SJCRH30 (cell line): ENCODE results near the gene SCARB2. TPM values are rescaled to one million over a fixed set of nuclear protein-coding genes. Genes with fewer than 3 reads are reported as not detected.
A peak's percentile ranks its signal among the peaks of the same experiment; 100 is the strongest.

ENCODE experiments used
- DNase-seq, 2 experiments: peaks; one replicate each; pipeline ENCODE4 v3.0.0-alpha.2; 2015 to 2020
- H3K27ac ChIP-seq: fragments of 250-450 bp; sonication (Bioruptor Pico); 2 replicates; pipeline ENCODE4 v1.5.1; 2020; ENCODE audit warnings: mild to moderate bottlenecking, moderate library complexity
- H3K27me3 ChIP-seq: fragments of 250-450 bp; sonication (Bioruptor Pico); 2 replicates; pipeline ENCODE4 v1.5.1; 2020; ENCODE audit warnings: mild to moderate bottlenecking, moderate library complexity
- H3K36me3 ChIP-seq: fragments of 250-450 bp; sonication (Bioruptor Pico); 2 replicates; pipeline ENCODE4 v1.5.1; 2020; ENCODE audit warnings: mild to moderate bottlenecking, moderate library complexity
- H3K4me1 ChIP-seq: fragments of 250-450 bp; sonication (Bioruptor Pico); 2 replicates; pipeline ENCODE4 v1.5.1; 2020; ENCODE audit warnings: mild to moderate bottlenecking, moderate library complexity
- H3K4me3 ChIP-seq: fragments of 250-450 bp; sonication (Bioruptor Pico); 2 replicates; pipeline ENCODE4 v1.5.1; 2020; ENCODE audit warnings: mild to moderate bottlenecking, moderate library complexity
- H3K9me3 ChIP-seq: fragments of 250-450 bp; sonication (Bioruptor Pico); replicated peaks from 2 replicates; pipeline ENCODE4 v1.5.1; 2020; ENCODE audit warnings: mild to moderate bottlenecking, moderate library complexity
- total RNA-seq: library from RNA; depleted of rRNA; stranded (reverse); fragments of >200 nt; shearing (Covaris generic); gene quantifications from 2 replicates; pipeline ENCODE4 v1.2.3, GENCODE V29; 2014

The SCARB2 gene
- total RNA-seq, 1 experiment from 2014 or later: 99.4 TPM

DNA sequence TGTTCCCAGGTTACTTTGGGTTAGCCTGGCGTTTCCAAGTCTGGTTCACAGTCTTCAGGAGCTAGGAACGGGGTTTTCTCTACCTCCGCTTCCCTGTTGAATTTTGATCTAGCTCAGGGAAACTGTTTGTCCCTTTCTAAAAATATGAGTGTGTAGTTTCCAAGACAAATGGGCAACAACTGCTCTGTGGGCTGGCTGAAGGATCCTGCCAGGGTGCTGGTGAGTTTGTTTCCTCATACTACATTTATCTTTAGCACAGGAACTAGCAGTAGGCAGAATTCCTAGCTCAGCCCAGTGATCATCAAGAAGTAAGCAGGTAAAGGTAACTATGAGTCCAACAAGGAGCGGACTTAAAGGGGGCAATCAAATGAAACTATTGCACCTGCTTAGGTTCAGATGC, 24.6 kb upstream of the SCARB2 start:
- Histone ChIP-seq H3K27me3 (no peaks in the 10 kb centered on the region), H3K9me3 (peaks cover 5% of the 10 kb centered on the region; the same call in 1 of the 2 replicates), H3K36me3 (no peaks in the 10 kb centered on the region), H3K27ac (no peak overlapping the region), H3K4me1 (no peaks in the 10 kb centered on the region), H3K4me3 (no peak overlapping the region)
- no peak for DNase-seq

DNA sequence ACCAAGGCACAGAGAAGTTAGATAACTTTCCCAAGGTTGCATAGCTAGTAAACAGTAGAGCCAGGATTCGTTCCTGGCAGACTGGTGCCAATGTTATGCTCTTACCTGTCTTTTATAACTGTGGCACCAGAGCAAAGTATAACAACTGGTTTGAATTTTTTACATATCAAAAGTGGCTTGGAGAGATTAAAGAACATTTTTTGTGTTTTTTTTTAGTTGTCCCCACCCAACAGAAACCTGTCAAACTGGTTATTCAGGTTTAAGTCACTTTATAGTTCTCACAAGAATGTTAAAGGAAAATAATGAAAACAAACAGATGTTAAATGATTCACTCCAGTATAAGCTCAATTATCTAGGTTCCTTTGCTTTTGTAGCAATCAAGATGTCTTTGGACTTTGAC, 22.3 kb upstream of the SCARB2 start:
- DNase-seq: no peak

DNA sequence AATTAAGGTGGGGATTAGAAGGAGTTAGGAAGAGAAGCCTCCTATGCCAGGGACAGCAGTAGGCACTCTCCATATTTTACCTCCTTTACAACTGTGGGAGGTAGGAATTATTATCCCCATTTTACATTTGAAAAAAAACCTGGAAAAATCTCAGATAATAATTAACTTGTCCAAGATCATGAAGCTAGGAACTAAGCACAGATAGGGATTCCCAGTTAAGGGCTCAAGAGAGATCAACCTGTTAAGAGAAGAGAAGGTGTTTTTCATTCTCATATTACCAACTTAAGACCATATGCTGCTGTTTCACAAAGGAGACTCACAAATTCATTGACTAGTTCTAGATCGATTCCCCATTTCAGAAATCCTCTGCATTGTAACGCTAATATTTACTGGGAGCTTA, 21.8 kb upstream of the SCARB2 start:
- no peak overlapping the region for H3K4me3 ChIP-seq
- 0 out of 2 replicates have a peak, but pooled peaks cover 4% of the 10 kb centered on the region for H3K4me1 ChIP-seq

More for the DNA sequence above, 22.3 kb upstream of the SCARB2 start:
- Histone ChIP-seq H3K4me3 (no peak overlapping the region), H3K9me3 (peaks cover 5% of the 10 kb centered on the region; the same call in 1 of the 2 replicates), H3K4me1 (0 out of 2 replicates have a peak, but pooled peaks cover 4% of the 10 kb centered on the region), H3K27ac (no peak overlapping the region), H3K36me3 (no peaks in the 10 kb centered on the region), H3K27me3 (no peaks in the 10 kb centered on the region)

DNA sequence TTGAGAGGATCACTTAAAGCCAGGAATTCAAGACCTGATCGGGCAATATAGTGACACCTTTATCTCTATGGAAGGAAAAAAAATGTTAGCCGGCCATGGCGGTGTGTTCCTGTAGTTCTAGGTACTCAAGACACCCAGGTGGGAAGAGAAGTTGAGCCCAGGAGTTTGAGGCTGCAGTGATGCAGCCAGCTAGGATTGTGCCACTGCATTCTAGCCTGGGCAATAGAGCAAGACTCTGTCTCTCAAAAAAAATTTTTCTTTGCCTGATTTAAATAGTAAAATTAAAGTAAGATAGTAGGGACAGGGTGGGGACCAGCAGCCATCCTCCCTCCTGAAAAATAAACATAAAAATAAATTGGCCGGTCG, 21.0 kb upstream of the SCARB2 start:
- 0 out of 2 replicates have a peak, but pooled peaks cover 2% of the 10 kb centered on the region for H3K9me3 ChIP-seq
- 0 out of 2 replicates have a peak, but pooled peaks cover 4% of the 10 kb centered on the region for H3K4me1 ChIP-seq
- H3K27ac ChIP-seq: no peak overlapping the region
- no peak for DNase-seq
- no peaks in the 10 kb centered on the region for H3K27me3 ChIP-seq
- H3K4me3 ChIP-seq: no peak overlapping the region
- no peaks in the 10 kb centered on the region for H3K36me3 ChIP-seq

More for the DNA sequence above, 21.8 kb upstream of the SCARB2 start:
- no peak overlapping the region for H3K27ac ChIP-seq
- 0 out of 2 replicates have a peak, but pooled peaks cover 5% of the 10 kb centered on the region for H3K9me3 ChIP-seq
- H3K36me3 ChIP-seq: no peaks in the 10 kb centered on the region
- no peaks in the 10 kb centered on the region for H3K27me3 ChIP-seq
- no peak for DNase-seq

DNA sequence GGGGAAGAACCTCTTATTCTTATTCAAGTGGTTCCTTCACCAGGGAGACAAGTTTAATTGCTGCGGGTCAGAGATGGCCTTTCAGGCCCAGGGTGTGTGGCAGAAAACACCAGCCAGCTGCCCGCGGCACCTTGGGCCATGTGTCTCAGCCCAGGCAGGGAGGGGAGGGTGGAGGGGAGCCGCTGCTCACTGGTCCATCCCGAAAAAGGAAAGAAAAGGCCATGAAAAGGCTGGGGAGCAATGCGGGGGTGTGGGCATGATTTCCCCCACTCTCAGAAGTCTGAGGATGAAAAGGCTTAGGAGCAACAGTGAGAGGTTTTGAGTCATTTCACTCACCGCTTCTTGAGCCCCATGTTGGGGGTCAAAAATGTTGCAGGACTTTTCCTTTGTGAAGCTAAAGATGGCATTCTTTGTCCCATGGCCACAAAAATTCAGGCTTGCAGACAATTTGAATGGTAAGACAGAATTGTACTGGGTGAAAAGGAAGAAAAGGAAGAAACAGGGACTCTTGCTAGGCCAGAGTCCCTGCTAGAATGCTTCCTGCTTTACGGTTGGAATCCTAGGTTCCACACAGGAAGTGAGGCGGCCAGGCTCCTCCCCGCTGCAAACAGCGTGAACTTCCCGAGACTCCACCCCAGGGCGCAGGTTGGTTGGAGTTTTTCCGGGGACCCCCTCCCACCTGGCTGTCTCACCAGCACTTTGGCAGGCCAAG, 20.5 kb upstream of the SCARB2 start:
- H3K27ac ChIP-seq: no peak overlapping the region
- H3K9me3 ChIP-seq: no peaks in the 10 kb centered on the region
- no peaks in the 10 kb centered on the region for H3K36me3 ChIP-seq
- H3K4me1 ChIP-seq: 0 out of 2 replicates have a peak, but pooled peaks cover 4% of the 10 kb centered on the region
- H3K4me3 ChIP-seq: no peak overlapping the region
- H3K27me3 ChIP-seq: no peaks in the 10 kb centered on the region
- DNase-seq: no peak

DNA sequence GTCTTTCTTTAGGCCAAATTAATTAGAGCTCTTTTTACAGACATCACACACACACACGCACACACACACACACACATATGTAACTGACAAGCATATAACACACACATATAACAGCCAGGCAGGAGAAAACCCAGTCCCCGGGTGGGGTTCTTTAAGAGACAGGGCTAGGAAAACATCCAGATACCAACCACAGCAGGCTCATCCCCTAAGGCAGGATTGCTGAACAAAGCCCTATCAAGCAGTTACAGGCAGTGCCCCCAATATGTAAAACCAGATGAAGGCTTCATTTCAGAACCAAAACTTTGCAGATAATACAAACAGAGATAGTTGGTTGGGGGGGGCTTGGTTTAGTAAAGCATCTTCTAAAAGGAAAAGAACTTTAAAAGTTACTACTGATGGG, 19.9 kb upstream of the SCARB2 start:
- Histone ChIP-seq H3K9me3 (peaks cover 4% of the 10 kb centered on the region; the same call in 1 of the 2 replicates), H3K27me3 (no peaks in the 10 kb centered on the region), H3K36me3 (no peaks in the 10 kb centered on the region), H3K4me1 (0 out of 2 replicates have a peak, but pooled peaks cover 4% of the 10 kb centered on the region), H3K4me3 (no peak overlapping the region), H3K27ac (no peak overlapping the region)
- DNase-seq: peak in 1 of 2 experiments; percentile 42

DNA sequence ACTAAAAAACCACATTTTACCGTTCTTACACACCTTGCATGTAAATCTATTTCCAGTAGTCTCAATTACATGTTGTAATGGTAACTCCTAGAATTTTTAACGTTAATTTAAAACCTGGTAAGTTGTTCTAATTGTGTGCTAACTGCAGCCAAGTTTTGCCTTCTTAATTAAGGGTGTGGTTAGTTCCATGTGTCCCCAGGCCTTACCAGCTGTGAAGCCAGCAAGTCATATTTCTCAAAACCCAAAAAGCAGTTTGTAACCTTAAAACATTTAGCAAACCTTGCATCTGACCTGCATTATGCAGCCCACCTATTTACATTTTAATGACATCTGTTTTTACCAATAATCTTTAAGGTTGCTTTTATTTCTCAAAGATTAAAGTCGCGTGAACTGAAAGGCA, 19.5 kb upstream of the SCARB2 start:
- H3K4me3 ChIP-seq: no peak overlapping the region
- H3K9me3 ChIP-seq: peaks cover 5% of the 10 kb centered on the region; the same call in 1 of the 2 replicates
- no peak overlapping the region for H3K27ac ChIP-seq

DNA sequence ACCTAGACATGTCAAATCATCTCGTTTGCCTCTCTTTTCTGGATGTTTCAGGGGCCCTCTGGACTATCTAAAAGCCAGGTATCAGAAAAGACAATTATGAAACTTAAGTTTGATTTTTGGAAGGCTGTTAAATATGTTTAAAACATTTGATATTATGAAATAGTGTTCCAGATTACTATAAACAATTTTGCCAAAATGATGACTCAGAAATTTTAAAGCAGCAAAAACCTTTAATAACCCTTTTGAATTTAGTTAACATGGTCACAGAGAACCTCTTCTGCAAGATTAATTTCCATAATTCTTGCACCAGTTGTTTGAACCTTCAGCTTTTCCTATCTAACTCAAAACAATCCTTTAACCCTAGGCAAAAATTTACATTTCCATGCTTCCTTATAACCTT, 19.1 kb upstream of the SCARB2 start:
- no peak overlapping the region for H3K27ac ChIP-seq
- no peak overlapping the region for H3K4me3 ChIP-seq
- H3K9me3 ChIP-seq: peaks cover 5% of the 10 kb centered on the region; the same call in 1 of the 2 replicates
- H3K36me3 ChIP-seq: no peaks in the 10 kb centered on the region
- H3K4me1 ChIP-seq: 0 out of 2 replicates have a peak, but pooled peaks cover 4% of the 10 kb centered on the region
- DNase-seq: no peak
- no peaks in the 10 kb centered on the region for H3K27me3 ChIP-seq

More for the DNA sequence above, 19.5 kb upstream of the SCARB2 start:
- Histone ChIP-seq H3K36me3 (no peaks in the 10 kb centered on the region), H3K4me1 (0 out of 2 replicates have a peak, but pooled peaks cover 4% of the 10 kb centered on the region), H3K27me3 (no peaks in the 10 kb centered on the region)
- DNase-seq: no peak

DNA sequence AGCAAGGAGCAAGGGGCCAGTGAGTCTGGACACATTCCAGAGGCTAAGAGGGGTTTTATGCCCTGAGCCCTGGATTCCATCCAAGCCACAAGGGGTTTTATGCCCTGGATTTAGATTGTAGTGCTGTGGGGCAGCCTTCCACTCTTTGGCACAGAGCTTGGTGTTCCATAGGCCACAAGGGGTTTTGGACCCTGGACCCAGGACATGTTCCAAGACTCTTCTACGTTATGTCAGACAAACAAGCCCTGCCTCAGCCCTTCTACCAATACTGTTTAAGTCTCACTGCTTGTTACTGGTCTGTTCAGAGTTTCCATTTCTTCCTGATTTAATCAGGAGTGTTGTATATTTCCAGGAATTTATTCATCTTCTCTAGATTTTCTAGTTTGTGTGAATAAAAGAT, 12.8 kb upstream of the SCARB2 start:
- no peaks in the 10 kb centered on the region for H3K27me3 ChIP-seq
- no peaks in the 10 kb centered on the region for H3K36me3 ChIP-seq
- H3K4me3 ChIP-seq: no peak overlapping the region
- peaks cover 4% of the 10 kb centered on the region; the same call in 1 of the 2 replicates for H3K4me1 ChIP-seq
- H3K9me3 ChIP-seq: peaks cover 5% of the 10 kb centered on the region; the same call in 1 of the 2 replicates
- H3K27ac ChIP-seq: no peak overlapping the region
- DNase-seq: peak in 1 of 2 experiments; percentile 33

DNA sequence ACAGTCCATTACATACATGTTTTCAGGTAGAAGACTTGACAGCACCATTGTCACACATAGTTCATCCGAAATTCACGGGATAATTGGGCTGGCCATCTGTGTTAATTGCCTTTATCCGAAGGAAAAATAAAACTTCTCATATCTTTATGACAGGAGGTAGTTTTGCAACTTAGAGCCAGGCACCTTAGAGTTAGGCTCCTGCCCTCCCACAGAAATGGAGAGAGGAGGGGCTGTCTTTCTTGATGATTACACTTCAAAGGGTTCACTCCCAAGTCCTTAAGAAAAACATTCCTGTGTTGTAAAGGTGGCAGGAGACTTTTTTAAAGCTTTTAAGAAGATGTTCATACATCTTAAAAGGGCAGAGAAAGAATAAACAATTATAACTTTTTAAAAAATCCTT, 10.5 kb upstream of the SCARB2 start:
- Histone ChIP-seq H3K4me3 (no peak overlapping the region), H3K4me1 (peaks cover 4% of the 10 kb centered on the region; the same call in 1 of the 2 replicates), H3K27me3 (no peaks in the 10 kb centered on the region), H3K9me3 (peaks cover 5% of the 10 kb centered on the region; the same call in 1 of the 2 replicates), H3K27ac (no peak overlapping the region), H3K36me3 (no peaks in the 10 kb centered on the region)
- DNase-seq: no peak

DNA sequence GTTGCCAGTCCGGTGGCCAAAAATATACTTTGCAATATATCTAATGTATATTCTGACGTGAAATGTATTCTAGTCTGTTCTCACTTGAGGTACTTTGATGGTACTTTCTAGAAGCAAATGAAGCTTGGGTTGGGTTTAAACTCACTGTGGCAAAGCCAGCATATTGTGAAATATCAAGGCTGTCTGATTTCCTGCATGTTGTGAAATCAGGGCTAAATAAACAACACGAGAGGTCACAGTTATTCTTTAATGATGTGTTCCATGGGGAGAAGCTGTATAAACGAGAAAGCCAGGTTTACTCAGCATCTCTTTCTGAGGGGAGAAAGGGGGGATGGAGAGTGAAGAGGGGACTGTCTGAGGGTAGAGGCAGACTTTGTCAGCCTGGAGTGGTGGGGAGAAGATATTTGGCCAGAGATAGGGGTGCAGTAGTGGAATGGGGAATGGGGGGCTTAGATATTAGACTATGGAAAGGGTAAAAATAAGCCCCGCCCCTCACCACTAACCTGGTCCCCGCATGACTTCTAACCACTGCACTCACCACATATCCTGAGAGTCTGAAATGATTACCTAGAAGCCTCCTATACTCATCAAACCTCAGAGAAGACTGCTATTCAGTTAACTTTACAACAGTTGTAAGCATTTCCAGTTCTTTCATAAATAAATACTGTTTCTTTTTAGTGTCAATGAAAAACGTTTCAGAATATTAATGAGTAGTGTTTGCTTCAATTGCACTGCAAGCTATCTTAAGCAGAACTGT, 5.9 kb upstream of the SCARB2 start:
- no peaks in the 10 kb centered on the region for H3K9me3 ChIP-seq
- H3K27me3 ChIP-seq: no peaks in the 10 kb centered on the region
- H3K27ac ChIP-seq: no peak overlapping the region
- no peak for DNase-seq
- H3K36me3 ChIP-seq: no peaks in the 10 kb centered on the region
- peaks cover 12% of the 10 kb centered on the region for H3K4me1 ChIP-seq
- no peak overlapping the region for H3K4me3 ChIP-seq

DNA sequence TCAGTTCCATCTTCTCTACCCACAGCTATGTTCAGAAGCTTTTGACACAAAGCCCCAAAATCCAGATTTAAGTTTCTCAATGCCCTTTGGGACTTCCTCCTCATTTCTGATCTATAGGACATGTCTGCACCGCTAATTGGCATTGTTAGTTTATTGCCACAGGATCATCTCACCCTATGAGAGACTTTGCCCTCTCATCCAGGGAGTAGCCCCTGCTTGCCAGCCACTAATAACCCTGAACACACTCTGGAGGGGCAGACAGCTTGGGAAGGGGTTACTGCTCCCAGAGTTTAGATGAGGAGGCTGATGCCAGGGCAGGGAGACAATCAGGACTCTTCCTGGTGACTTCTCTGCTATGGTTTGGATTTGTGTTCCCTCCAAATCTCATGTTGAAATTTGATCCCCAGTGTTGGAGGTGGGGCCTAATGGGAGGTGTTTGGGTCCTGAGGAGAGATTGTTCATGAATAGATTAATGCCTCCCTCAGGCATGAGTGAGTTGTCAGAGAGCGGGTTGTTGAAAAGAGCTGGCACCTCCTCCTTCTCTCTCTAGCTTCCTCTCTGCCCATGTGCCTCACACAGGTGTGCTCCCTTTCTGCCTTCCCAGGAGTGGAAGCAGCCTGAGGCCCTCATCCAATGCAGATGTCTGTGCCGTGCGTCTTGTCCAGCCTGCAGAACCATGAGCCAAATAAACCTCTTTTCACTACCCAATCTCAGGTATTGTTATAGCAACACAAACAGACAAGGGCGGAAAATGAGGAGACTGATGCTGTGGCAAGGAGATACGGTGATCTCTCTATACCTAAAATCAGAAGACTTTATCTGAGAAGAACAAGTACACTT, 3.6 kb upstream of the SCARB2 start:
- peak in 1 of 2 experiments; percentile 39 for DNase-seq
- Histone ChIP-seq H3K4me3 (no peak overlapping the region), H3K36me3 (no peaks in the 10 kb centered on the region), H3K9me3 (no peaks in the 10 kb centered on the region), H3K4me1 (peaks cover 20% of the 10 kb centered on the region), H3K27me3 (no peaks in the 10 kb centered on the region), H3K27ac (no peak overlapping the region)

DNA sequence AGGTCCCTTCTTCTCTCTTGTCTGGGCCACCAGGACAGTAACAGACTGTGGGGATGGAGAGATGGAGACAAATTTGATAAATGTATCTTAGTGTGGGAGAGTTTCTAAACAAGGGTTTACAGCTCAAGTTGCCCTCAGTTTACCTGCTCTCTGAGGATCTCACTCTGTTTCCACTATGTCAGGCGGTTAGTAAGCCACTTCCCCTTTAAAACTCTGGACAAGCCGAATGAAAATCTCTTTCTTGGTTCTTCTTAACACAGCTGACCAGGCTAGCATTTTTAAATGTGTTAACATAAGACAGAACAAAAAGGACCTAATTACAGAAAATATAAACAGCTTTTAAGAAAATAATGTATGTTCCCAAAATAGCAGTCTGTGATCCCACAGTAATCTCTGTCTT, 2.9 kb upstream of the SCARB2 start:
- H3K27me3 ChIP-seq: no peaks in the 10 kb centered on the region
- DNase-seq: no peak
- no peaks in the 10 kb centered on the region for H3K9me3 ChIP-seq
- H3K4me1 ChIP-seq: peaks cover 20% of the 10 kb centered on the region
- H3K4me3 ChIP-seq: no peak overlapping the region
- H3K36me3 ChIP-seq: no peaks in the 10 kb centered on the region
- no peak overlapping the region for H3K27ac ChIP-seq

DNA sequence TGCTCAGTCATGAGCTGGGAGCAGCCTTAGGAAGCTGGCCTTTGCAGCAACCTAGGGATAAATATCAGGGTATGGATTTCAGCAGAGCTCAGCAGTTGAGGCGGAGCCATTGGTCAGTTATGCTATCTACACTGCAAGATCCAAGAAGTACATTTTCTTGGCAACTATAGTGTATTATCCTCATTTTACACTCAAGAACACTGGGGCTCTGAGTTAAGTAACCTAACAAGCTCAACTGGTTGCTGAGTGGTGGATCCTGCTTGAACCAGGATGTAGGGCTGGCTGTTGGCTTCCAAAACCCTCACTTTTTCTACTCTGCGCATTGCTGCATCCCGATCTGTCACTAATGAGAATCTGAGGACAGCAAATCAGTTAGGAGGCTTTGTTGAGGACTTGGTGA, 1.5 kb upstream of the SCARB2 start:
- no peaks in the 10 kb centered on the region for H3K36me3 ChIP-seq
- H3K27me3 ChIP-seq: no peaks in the 10 kb centered on the region
- no peak overlapping the region for H3K4me3 ChIP-seq
- H3K9me3 ChIP-seq: no peaks in the 10 kb centered on the region
- no peak for DNase-seq
- H3K4me1 ChIP-seq: peaks cover 20% of the 10 kb centered on the region
- H3K27ac ChIP-seq: no peak overlapping the region
